ENCODE measurements around the gene PCBP4.

GRCh38 chr3:51954713-51955112 is 12.5 kb downstream of the PCBP4 start:
- TF ChIP-seq CTCF (conservative IDR thresholded peaks at IDR 0.05; ENCODE audit: low read length) (no peak), EZH2phosphoT487 (IDR thresholded peaks at IDR 0.05; ENCODE audit: borderline replicate concordance) (no peak)

Measured in Loucy (cell line).